ENCODE measurements around the gene LUZP1.

The LUZP1 gene

DNA sequence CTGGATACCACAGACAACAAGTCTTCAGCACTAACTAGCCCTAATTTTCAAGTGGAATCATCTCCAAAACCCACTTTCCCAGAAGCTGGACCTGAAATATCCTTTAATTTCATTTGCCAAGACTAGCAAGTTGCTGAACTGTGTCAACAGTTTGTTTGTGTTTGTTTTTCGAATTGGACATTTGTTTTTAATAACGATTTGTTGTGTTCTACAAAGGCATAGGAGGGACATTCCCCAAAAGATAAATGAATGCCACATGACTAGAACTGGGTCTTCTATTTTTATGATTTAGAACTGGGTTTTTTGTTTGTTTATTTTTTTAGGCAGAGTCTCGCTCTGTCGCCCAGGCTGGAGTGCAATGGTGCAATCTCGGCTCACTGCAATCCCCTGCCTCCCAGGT, 17.9 kb downstream of the LUZP1 start:
- no peak for DNase-seq

DNA sequence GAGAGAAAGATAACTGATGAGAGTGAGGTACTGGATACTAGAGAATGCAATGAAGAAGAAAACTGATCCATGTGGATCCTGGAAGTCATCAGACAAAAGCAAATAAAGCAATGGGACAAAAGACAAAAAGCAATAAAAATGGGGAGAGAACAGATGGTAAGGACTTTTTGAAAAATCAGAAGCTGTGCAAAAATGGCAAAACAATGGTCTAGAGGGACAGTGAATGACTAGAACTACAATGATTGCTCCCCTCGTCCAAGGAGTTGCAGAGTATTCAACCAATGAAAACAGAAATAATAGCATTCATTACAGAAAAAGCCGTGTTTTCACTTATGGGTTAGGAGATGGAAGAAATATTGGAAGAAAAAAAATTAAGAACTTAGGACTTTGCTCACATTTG, 18.5 kb downstream of the LUZP1 start:
- no peak for DNase-seq

GRCh38 chr1:23149114-23149513, 19.5 kb downstream of the LUZP1 start:
- no peak for DNase-seq

- DNase-seq: no peak
Observed at GRCh38 chr1:23148084-23148483, 20.6 kb downstream of the LUZP1 start.

GRCh38 chr1:23140940-23141596, 27.6 kb downstream of the LUZP1 start:
- no peak for DNase-seq

DNA sequence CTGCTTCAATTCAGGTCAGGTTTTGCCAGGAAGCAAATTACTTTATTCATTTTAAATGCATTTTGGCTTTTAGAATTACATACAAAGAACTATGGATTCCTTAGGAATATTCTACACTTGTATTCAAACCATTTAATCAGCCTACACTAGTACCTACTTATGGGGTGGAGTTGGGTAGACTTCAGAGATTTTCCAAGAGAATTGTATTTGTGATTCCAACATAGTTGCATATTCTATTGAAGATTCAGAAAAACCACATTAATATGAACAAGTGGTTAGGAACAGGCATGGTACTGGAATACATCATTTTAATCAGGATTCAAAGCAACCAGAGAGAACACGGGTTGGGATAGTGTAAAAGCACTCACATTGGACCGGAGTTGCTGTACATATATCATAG, 33.4 kb downstream of the LUZP1 start:
- no peak for DNase-seq

DNA sequence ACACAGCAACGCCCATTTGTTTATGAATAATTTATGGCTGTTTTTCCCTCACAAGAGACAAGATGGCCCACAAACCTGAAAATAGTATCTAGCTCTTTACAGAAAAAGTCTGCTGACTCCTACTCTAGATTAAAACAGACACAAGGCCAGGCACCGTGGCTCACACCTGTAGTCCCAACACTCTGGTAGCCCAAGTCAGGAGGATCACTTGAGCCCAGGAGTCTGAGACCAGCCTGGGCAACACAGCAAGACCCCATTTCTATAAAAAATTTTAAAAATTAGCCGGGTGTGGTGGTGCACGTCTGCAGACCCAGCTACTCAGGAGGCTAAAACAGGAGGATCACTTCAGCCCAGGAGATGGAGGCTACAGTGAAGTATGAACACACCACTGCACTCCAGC, 34.6 kb downstream of the LUZP1 start:
- no peak for DNase-seq

DNA sequence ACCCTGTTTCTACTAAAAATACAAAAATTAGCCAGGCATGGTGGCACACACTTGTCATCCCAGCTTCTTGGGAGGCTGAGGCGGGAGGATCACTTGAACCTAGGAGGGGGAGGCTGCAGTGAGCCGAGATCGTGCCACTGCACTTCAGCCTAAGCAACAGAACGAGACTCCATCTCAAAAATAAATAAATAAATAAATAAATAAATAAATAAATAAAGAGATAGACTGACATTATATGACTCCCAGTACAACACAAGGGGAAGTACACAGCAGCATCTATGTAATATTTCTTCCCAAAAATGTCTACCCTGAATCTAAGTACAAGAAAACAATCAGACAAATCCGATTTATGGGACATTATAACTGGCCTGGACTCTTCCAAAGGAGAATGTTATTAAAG, 35.1 kb downstream of the LUZP1 start:
- DNase-seq: no peak

DNA sequence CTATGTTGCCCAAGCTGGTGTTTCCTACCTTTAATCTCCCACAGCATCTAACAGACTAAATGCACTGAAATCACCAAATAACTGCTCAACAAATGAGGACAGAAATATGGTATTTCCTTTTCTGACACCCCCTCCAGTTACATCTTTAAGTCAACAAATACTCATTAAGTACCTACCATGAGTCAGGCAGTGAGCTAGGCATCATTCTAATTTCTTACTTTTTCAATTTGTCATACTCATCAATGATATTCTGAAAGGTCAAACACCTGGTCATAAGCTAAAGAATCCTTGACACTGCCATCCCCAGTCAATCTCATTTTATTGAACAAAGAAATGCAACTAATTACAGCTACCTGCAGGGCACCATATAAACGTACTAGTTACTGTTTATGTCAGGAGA, 36.6 kb downstream of the LUZP1 start:
- no peak for DNase-seq

DNA sequence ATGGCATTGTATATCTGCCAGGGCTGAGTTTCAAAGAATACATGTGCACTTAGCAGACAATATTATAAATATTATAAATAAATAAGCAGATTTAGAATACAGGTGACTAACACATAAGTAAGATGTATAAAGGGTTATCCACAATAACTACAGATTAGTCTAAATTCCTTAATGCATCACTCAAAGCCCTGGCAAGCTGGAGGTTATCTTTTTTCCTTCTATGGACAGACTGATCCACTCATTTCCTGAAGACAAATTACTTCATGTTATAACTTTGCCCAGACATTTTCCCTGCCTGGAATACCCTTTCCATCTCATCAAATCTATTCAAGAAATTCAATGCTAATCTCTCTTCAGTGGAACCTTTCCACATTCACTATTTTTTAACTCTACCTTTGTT, 38.8 kb downstream of the LUZP1 start:
- DNase-seq: no peak

DNA sequence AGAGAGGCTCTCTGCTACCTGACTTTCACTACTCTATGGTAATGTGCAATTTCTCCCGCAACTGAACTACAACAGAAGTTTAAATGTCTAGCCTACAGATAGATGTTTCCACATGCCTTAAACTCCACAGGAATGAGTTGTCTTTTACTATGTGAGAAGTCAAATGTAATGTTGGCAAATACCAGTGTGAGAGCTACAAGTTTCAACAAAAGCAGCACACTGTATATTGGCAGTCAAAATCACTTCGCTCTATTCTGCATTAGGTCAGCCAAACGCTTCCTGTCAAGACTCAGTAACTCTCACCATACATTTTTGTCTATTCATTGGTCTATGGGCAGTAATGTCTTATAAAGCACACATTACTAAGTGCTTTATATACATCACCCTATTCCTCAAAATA, 41.9 kb downstream of the LUZP1 start:
- no peak for DNase-seq

- no peak for DNase-seq
Observed at GRCh38 chr1:23126200-23126599, 42.5 kb downstream of the LUZP1 start.

DNA sequence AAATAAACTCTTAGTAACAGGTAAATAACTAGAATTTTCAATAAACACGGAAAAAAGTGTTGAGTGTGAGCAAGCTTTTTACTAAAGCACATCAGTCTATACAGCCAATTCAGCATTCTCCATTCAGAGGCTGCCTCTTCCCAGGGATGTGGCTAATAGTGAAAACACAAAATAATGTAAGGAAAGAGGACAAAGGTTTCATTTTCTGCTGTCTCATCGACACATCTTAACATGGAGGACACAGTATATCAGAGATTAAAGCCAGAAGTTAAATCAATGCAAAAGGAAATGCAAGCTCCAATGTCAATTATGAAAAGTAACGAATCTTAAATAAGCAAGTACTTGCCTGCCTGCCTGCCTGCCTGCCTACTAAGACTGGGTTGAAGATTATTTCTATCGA, 43.2 kb downstream of the LUZP1 start:
- no peak for DNase-seq

GRCh38 chr1:23124259-23125026, 44.2 kb downstream of the LUZP1 start:
- DNase-seq: no peak

DNA sequence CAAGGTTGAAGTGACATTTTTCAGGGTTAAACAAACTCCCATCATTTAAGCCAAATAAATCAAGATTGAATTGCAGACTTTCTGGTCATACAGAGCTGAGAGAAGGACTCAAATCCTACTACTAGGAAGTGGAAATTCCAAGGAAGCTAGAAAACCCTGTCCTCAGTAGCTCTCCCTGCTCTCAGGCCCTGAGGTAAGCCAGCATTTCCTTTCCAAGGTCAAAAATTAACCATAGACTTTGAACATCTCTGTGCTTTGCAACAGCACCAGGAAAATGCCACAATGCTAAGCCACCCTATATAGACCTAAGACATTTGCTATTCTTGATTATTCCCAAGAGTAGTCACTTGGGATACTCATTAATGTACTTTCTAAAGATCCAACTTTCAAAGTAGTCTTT, 45.1 kb downstream of the LUZP1 start:
- DNase-seq: no peak

GRCh38 chr1:23122796-23123195, 45.9 kb downstream of the LUZP1 start:
- DNase-seq: no peak

DNA sequence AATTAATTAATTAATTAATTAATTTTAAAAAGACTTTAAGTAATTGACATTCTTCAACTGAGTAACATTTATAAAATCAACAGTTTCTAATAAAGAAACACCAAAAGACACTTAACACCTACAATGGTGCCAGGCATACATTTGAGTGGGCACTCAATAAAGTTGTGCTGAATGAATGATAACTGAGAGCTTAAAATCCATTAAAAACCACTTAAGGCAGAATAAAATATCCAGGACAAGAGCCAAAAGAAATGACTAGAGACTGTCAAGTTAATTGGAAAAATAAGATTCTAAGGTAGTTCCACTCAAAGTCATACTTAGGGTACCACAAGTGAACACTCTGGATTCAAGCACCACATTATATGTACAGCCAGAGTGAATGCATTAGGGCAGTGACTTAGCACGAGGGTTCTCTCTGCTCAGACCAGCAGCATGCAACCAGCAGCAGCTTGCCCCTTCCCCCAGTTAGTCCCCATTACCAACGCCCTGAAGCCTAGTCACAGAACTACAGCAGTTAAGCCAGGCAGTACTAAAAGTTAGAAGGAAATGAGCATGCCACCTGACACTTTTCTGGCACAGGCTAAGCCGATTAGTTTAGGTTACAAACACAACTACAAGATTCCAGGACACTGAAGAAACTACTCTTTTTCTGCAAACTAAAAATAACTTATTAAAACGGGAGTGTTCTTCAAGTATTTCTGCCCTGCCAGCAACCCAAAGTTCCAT, 46.5 kb downstream of the LUZP1 start:
- no peak for DNase-seq

- DNase-seq: no peak
Observed at GRCh38 chr1:23120383-23120782, 48.3 kb downstream of the LUZP1 start.

DNA sequence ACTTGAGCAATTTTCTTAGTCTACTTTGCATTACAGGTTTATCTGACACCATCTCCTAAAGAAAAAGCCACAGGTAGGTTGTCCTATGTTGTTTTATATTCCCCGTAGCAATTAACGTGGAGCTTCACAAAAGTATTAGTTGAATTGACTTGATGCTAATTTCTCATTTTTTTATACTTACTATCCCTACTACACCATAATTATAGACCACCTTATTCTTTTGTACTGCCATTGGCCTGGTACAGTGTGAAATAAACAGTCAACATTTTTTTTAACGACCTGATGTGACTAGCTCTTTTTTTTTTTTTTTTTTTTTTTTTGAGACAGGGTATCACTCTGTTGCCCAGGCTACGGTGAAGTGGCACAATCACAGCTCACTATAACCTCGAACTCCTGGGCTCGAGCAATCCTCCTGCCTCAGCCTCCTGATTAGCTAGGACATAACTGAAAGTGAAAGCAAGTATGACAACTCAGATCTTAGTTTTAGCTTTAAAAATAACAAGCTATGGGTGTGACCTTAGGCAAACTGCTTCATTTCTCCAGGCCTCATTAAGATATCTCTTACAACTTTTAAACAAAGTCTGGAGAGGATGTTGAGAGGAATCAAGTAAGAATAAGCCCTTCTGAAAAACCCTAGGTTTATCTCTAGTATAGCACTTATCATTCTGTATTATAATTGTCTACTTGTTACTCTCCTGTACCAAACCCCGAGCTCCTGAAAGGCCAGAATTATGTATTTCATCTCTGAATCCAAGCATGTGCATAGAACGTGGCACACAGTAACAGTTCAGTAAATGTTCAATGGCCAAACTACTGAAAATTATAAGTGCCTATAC, 49.5 kb downstream of the LUZP1 start:
- DNase-seq: no peak

DNA sequence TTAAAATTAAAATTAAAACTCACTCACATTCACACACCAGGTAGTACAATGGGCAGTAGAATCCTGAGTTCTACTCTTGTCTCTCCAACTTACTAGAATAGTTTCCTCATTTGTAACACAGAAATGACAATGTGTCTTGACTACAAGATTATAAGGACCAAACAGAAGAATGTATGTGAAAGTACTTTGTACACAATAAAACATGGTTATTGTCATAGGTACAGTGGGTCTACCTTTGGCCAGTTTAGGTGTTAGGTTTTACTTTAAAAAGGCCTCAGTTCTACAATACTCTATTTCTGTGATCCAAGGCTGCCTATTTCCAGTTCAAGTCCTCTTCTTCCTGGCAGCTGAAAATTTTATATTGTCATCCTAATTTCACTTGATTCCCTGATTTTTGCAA, 50.2 kb downstream of the LUZP1 start:
- no peak for DNase-seq

GRCh38 chr1:23116921-23117699, 51.5 kb downstream of the LUZP1 start:
- no peak for DNase-seq

DNA sequence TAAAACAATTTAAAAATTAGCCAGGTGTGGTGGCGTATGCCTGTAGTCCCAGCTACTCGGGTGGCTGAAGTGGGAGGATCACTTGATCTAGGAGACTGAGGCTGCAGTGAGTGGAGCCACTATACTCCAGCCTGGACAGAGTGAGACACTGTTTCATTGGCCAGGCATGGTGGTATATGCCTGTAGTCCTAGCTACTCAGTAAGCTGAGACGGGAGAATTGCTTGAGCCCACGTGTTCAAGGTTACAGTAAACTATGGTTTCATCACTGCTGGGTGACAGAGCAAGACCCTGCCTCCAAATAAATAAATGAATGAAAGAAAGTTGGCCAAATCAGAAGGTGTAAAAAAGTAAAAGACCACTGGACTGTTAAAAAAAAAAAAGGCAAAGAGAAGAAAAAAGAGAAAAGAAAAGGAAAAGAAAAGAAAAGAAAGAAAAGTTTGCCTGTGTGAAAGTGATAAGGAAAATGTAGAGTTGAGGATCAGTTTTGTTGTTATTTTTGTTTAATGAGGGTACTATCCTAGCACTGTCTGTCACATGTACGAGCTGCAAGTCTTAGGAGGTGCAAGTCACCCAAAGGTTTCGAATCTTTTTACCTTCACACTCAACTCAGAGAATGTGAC, 52.3 kb downstream of the LUZP1 start:
- no peak for DNase-seq

Data from effector CD8-positive, alpha-beta T cell (primary cell).